Upper lobe of left lung (tissue), 6 donors: ENCODE results near the gene TSEN54. TPM values are rescaled to one million over a fixed set of nuclear protein-coding genes. Genes with fewer than 3 reads are reported as not detected.
"Not testable (repeated sequence)": the region's sequence is repeated elsewhere in the genome, so short reads cannot be mapped to it uniquely, and the experiment has no call there.

ENCODE experiments used
- ATAC-seq, 2 donors: fragments of 200-7000 bp; cut with Tn5 transposase; one replicate each; pipeline ENCODE4 v1.9.1; 2022; ENCODE audit warnings: mild to moderate bottlenecking in 2 of 2, moderate library complexity in 2 of 2; ENCODE audit not compliant: low FRiP score in 2 of 2
- DNase-seq, 2 donors: peaks; one replicate each; pipeline ENCODE4 v3.0.0-alpha.2; 2019 to 2020
- H3K27ac ChIP-seq, 4 donors: fragments of 200-600 bp; sonication (generic); one replicate each; pipeline ENCODE4 v1.5.1; 2016 to 2019
- H3K27me3 ChIP-seq, 4 donors: fragments of 200-600 bp; sonication (generic); one replicate each; pipeline ENCODE4 v1.5.1; 2017 to 2019
- H3K36me3 ChIP-seq, 4 donors: fragments of 200-600 bp; sonication (generic); one replicate each; pipeline ENCODE4 v1.5.1; 2016 to 2019
- H3K4me1 ChIP-seq, 4 donors: fragments of 200-600 bp; sonication (generic); one replicate each; pipeline ENCODE4 v1.5.1; 2018 to 2019
- H3K4me3 ChIP-seq, 4 donors: fragments of 200-600 bp; sonication (generic); one replicate each; pipeline ENCODE4 v1.5.1; 2017 to 2019; ENCODE audit warnings: mild to moderate bottlenecking in 2 of 4, moderate library complexity in 1 of 4
- H3K9me3 ChIP-seq, 4 donors: fragments of 200-600 bp; sonication (generic); one replicate each; pipeline ENCODE4 v1.5.1; 2018 to 2019
- CTCF ChIP-seq, 6 experiments: fragments of 450-650 bp in 4 of 6; fragments of 200-600 bp in 2 of 6; sonication (generic) in 2 of 6; IDR thresholded peaks; one replicate each; pipeline ENCODE4 v1.5.1; 2016 to 2019; ENCODE audit warnings: antibody characterized with exemption in 6 of 6
- EP300 ChIP-seq, 4 donors: sonication (generic); formaldehyde crosslinking; IDR thresholded peaks; one replicate each; pipeline ENCODE4 v1.5.1; 2017; ENCODE audit warnings: antibody characterized with exemption in 4 of 4, control low read depth in 2 of 4
- POLR2A ChIP-seq, 4 donors: fragments of 450-650 bp; IDR thresholded peaks; one replicate each; pipeline ENCODE4 v1.5.1; 2016 to 2017; ENCODE audit warnings: antibody characterized with exemption in 4 of 4, mild to moderate bottlenecking in 2 of 4
- POLR2AphosphoS5 ChIP-seq, 2 donors: sonication (generic); formaldehyde crosslinking; IDR thresholded peaks; one replicate each; pipeline ENCODE4 v1.5.1; 2017; ENCODE audit warnings: antibody characterized with exemption in 2 of 2
- WGBS, 2 donors: methylation state at CpG; one replicate each; pipeline ENCODE4 v1.1.5; 2017 to 2018; 5-methylcytosine and 5-hydroxymethylcytosine counted together
- total RNA-seq, 6 donors: library from RNA; depleted of rRNA in 4 of 6; stranded (reverse); fragments of >200 nt in 4 of 6; gene quantifications; one replicate each; pipeline versions ENCODE4 v1.1.0 to v1.2.1, GENCODE V29; 2016 to 2021
- donor health status: DM: no; HTN: no; CAD: no; lungs with moderate emphysema.
- donor health status: DM: no; HTN: yes; CAD: no; lungs with severe emphysema.

TSEN54 gene
- total RNA-seq, 6 donors from 2014 or later: 19.5 to 125 (median 31.3) TPM

GRCh38 chr17:75516619-75517296 lies 430 bp downstream of the TSEN54 start:
- TF ChIP-seq POLR2AphosphoS5 (IDR thresholded peaks at IDR 0.05): no peak
- TF ChIP-seq EP300 (IDR thresholded peaks at IDR 0.05): no peak
- no peak for TF ChIP-seq POLR2A (IDR thresholded peaks at IDR 0.05)
- no peak for TF ChIP-seq CTCF (IDR thresholded peaks at IDR 0.05)
- peaks cover 0 to 5% (median 0%) of the 10 kb centered on the region in 4 donors for H3K27me3 ChIP-seq
- peaks cover 32 to 49% (median 39%) of the 10 kb centered on the region in 4 donors for H3K4me1 ChIP-seq
- WGBS, 2 donors: 0 to 3% methylated on average over 21 to 26 of the region's 65 CpGs
- peak overlapping the region; percentile 71 to 92 (median 72) for H3K27ac ChIP-seq
- H3K36me3 ChIP-seq: peaks cover 0 to 30% (median 7%) of the 10 kb centered on the region in 4 donors
- peak overlapping the region; percentile 73 to 100 (median 91) for H3K4me3 ChIP-seq
- no peak for ATAC-seq
- H3K9me3 ChIP-seq: no peaks in the 10 kb centered on the region
- no peak for DNase-seq

GRCh38 chr17:75517297-75517865 lies 1.1 kb downstream of the TSEN54 start:
- ATAC-seq (no peak), DNase-seq (no peak)
- no peaks in the 10 kb centered on the region for H3K9me3 ChIP-seq
- H3K27ac ChIP-seq: peak overlapping the region in 2 of 4 donors; percentile 71 to 92
- H3K4me3 ChIP-seq: peak overlapping the region in 3 of 4 donors; percentile 90 to 100 (median 92)
- WGBS, 2 donors: 28 to 29% methylated on average over 6 to 10 of the region's 10 CpGs
- no peak for TF ChIP-seq POLR2A (IDR thresholded peaks at IDR 0.05)
- peak in 4 of 6 experiments; percentile 19 to 44 (median 24) for TF ChIP-seq CTCF (IDR thresholded peaks at IDR 0.05)
- H3K27me3 ChIP-seq: peaks cover 0 to 5% (median 0%) of the 10 kb centered on the region in 4 donors
- H3K4me1 ChIP-seq: peaks cover 26 to 43% (median 33%) of the 10 kb centered on the region in 4 donors
- peaks cover 0 to 31% (median 9%) of the 10 kb centered on the region in 4 donors for H3K36me3 ChIP-seq

GRCh38 chr17:75518201-75518600 lies 1.9 kb downstream of the TSEN54 start:
- no peak overlapping the region for H3K4me3 ChIP-seq
- H3K4me1 ChIP-seq: peaks cover 20 to 40% (median 31%) of the 10 kb centered on the region in 4 donors
- TF ChIP-seq POLR2A (IDR thresholded peaks at IDR 0.05): no peak
- no peak for TF ChIP-seq CTCF (IDR thresholded peaks at IDR 0.05)
- TF ChIP-seq POLR2AphosphoS5 (IDR thresholded peaks at IDR 0.05): no peak
- TF ChIP-seq EP300 (IDR thresholded peaks at IDR 0.05): no peak
- no peaks in the 10 kb centered on the region for H3K9me3 ChIP-seq
- peaks cover 0 to 5% (median 0%) of the 10 kb centered on the region in 4 donors for H3K27me3 ChIP-seq
- ATAC-seq (no peak), DNase-seq (no peak)
- 68 to 69% methylated on average over 3 of the region's 3 CpGs for WGBS, 2 donors
- H3K36me3 ChIP-seq: peaks cover 0 to 29% (median 9%) of the 10 kb centered on the region in 4 donors
- H3K27ac ChIP-seq: peak overlapping the region in 3 of 4 donors; percentile 36 to 71 (median 45)

GRCh38 chr17:75518983-75519537 lies 2.7 kb downstream of the TSEN54 start:
- TF ChIP-seq POLR2AphosphoS5 (IDR thresholded peaks at IDR 0.05) (no peak), CTCF (IDR thresholded peaks at IDR 0.05) (no peak), POLR2A (IDR thresholded peaks at IDR 0.05) (no peak), EP300 (IDR thresholded peaks at IDR 0.05) (no peak)
- Histone ChIP-seq H3K4me3 (no peak overlapping the region), H3K27ac (peak overlapping the region in 2 of 4 donors; percentile 36 to 45), H3K36me3 (peaks cover 0 to 20% (median 7%) of the 10 kb centered on the region in 4 donors), H3K4me1 (peaks cover 16 to 35% (median 26%) of the 10 kb centered on the region in 4 donors), H3K27me3 (peaks cover 0 to 5% (median 0%) of the 10 kb centered on the region in 4 donors), H3K9me3 (no peaks in the 10 kb centered on the region)
- WGBS, 2 donors: 91 to 94% methylated on average over 9 of the region's 9 CpGs
- ATAC-seq (no peak), DNase-seq (no peak)

- not testable (repeated sequence) for H3K4me3 ChIP-seq, H3K9me3 ChIP-seq, DNase-seq, H3K27ac ChIP-seq, ATAC-seq, H3K27me3 ChIP-seq
- Histone ChIP-seq H3K36me3 (peaks cover 0 to 19% (median 7%) of the 10 kb centered on the region in 4 donors), H3K4me1 (peaks cover 16 to 37% (median 27%) of the 10 kb centered on the region in 4 donors)
- 95 to 96% methylated on average over 8 of the region's 8 CpGs for WGBS, 2 donors
Observed at GRCh38 chr17:75520413-75520812, 4.1 kb downstream of the TSEN54 start.
